Heart left ventricle (tissue), 13 donors: Measurements from ENCODE around the gene APMAP.

ENCODE experiments used
- CTCF ChIP-seq, 12 donors: fragments of 200-600 bp; sonication (generic) in 4 of 12; IDR thresholded peaks; one replicate each; pipeline versions ENCODE4 v1.5.0 to v1.8.0; 2018 to 2022; ENCODE audit warnings: antibody characterized with exemption in 12 of 12, mild to moderate bottlenecking in 5 of 12
- POLR2A ChIP-seq, 2 donors: fragments of 450-650 bp; IDR thresholded peaks; one replicate each; pipeline ENCODE4 v1.6.1; 2017; ENCODE audit warnings: antibody characterized with exemption in 2 of 2, mild to moderate bottlenecking in 2 of 2, moderate library complexity in 2 of 2
- donor health status: ischemic (EF 13 %, LVEDD 7.1; RV severe dilation, severe dysfunction).
- donor health status: DM: no; HTN: yes; CAD: no.
- donor health status: DM: no; HTN: no; CAD: no.
- donor health status: ischemic (EF 25% LVEDD 6.9; RV normal size, moderate dysfunction).
- donor health status: ischemic (EF 25% LVEDD 5.7; RV mildly dilated, moderate dysfunction).
- donor health status: ischemic (EF 35%, LVEDD 5.7; RV mildly dilated, moderate dysfunction).
- donor health status: nonischemic (EF 11% LVEDD 7.7; RV severe dilation, severe dysfunction).
- donor health status: DM: yes; HTN: yes; CAD: no.
- donor health status: PGD.
- donor health status: ischemic (EF 29% LVEDD 5.4; RV normal size, mild dysfunction).
- donor health status: nonischemic (EF 23%, LVEDD 6.1; RV moderate dilation, normal function).

GRCh38 chr20:25016471-25016870 lies 23.9 kb upstream of the APMAP start:
- TF ChIP-seq CTCF (IDR thresholded peaks at IDR 0.05) = no peak
- TF ChIP-seq POLR2A (IDR thresholded peaks at IDR 0.05) = no peak
